Sigmoid colon (tissue), 4 donors: ENCODE data around the gene TMEM79.

ENCODE experiments used
- POLR2AphosphoS5 ChIP-seq, 4 donors: sonication (generic); formaldehyde crosslinking; IDR thresholded peaks; one replicate each; pipeline ENCODE4 v1.6.1; 2017; ENCODE audit warnings: antibody characterized with exemption in 4 of 4
- TF ChIP-seq, protein P1 (sequence below), 4 experiments: fragments of 450-650 bp in 3 of 4; fragments of 200-600 bp in 1 of 4; IDR thresholded peaks; one replicate each; pipeline ENCODE4 v1.5.1; 2016 to 2019; ENCODE audit warnings: antibody characterized with exemption in 4 of 4, mild to moderate bottlenecking in 3 of 4, moderate library complexity in 2 of 4

DNA sequence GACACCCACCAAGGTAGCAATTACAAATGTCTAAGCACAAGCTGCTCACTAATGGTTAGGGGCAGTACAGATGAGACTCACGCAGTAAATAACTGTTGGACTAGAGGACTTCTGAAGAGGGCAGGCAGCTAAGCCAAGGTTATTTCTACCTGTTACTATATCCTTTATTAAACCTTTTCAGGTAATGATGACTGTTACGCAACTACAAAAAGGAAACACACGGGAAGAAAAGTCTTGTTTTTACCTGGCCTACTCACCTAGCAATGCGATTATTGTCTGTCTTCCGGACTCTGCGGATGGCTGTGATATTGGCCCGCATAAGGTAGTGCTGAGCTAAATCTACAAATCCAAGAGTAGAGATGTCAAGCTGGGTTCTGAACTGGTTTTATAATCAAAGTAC, 32.8 kb downstream of the TMEM79 start:
- TF ChIP-seq, protein P1, sequence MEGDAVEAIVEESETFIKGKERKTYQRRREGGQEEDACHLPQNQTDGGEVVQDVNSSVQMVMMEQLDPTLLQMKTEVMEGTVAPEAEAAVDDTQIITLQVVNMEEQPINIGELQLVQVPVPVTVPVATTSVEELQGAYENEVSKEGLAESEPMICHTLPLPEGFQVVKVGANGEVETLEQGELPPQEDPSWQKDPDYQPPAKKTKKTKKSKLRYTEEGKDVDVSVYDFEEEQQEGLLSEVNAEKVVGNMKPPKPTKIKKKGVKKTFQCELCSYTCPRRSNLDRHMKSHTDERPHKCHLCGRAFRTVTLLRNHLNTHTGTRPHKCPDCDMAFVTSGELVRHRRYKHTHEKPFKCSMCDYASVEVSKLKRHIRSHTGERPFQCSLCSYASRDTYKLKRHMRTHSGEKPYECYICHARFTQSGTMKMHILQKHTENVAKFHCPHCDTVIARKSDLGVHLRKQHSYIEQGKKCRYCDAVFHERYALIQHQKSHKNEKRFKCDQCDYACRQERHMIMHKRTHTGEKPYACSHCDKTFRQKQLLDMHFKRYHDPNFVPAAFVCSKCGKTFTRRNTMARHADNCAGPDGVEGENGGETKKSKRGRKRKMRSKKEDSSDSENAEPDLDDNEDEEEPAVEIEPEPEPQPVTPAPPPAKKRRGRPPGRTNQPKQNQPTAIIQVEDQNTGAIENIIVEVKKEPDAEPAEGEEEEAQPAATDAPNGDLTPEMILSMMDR (IDR thresholded peaks at IDR 0.05) = no peak
- TF ChIP-seq POLR2AphosphoS5 (IDR thresholded peaks at IDR 0.05) = no peak
